GM23338 (cell line): ENCODE measurements around the gene MMP17. TPM values are rescaled to one million over a fixed set of nuclear protein-coding genes. Genes with fewer than 3 reads are reported as not detected.

Source experiments
- ATAC-seq: fragments of 200-7000 bp; cut with Tn5 transposase; 3 replicates; pipeline ENCODE4 v1.9.1; 2020
- DNase-seq: peaks from one replicate; pipeline ENCODE4 v3.0.0-alpha.2; 2015; ENCODE audit warnings: low spot score
- H2AFZ ChIP-seq: fragments of 200-600 bp; sonication (generic); 2 replicates; pipeline ENCODE4 v1.8.0; 2016; ENCODE audit warnings: antibody characterized with exemption, mild to moderate bottlenecking, moderate library complexity
- H3F3A ChIP-seq: fragments of 200-600 bp; sonication (generic); replicated peaks from 2 replicates; pipeline ENCODE4 v1.8.0; 2017; ENCODE audit warnings: antibody characterized with exemption, mixed run types, low read depth
- H3K27ac ChIP-seq: fragments of 200-600 bp; sonication (generic); 2 replicates; pipeline ENCODE4 v1.6.1; 2016; ENCODE audit warnings: low read depth
- H3K27me3 ChIP-seq: fragments of 200-600 bp; sonication (generic); 2 replicates; pipeline ENCODE4 v1.8.0; 2016; ENCODE audit warnings: mild to moderate bottlenecking, mixed run types, moderate library complexity; ENCODE audit not compliant: insufficient read depth
- H3K36me3 ChIP-seq: fragments of 200-600 bp; sonication (generic); 2 replicates; pipeline ENCODE4 v1.8.0; 2016; ENCODE audit warnings: mild to moderate bottlenecking; ENCODE audit not compliant: insufficient read depth
- H3K4me1 ChIP-seq: fragments of 200-600 bp; sonication (generic); 2 replicates; pipeline ENCODE4 v1.8.0; 2016; ENCODE audit warnings: mild to moderate bottlenecking, moderate library complexity; ENCODE audit not compliant: insufficient read depth
- H3K4me2 ChIP-seq: fragments of 200-600 bp; sonication (generic); 2 replicates; pipeline ENCODE4 v1.7.1; 2017; ENCODE audit warnings: mixed run types
- H3K4me3 ChIP-seq: fragments of 200-600 bp; sonication (generic); 2 replicates; pipeline ENCODE4 v1.6.1; 2016; ENCODE audit warnings: mixed run types
- H3K79me2 ChIP-seq: fragments of 200-600 bp; sonication (generic); replicated peaks from 2 replicates; pipeline ENCODE4 v1.8.0; 2017; ENCODE audit warnings: mild to moderate bottlenecking; ENCODE audit not compliant: insufficient read depth
- H3K9me2 ChIP-seq: fragments of 200-600 bp; sonication (generic); 2 replicates; pipeline ENCODE4 v1.8.0; 2017; ENCODE audit not compliant: insufficient read depth
- H4K20me1 ChIP-seq: fragments of 200-600 bp; sonication (generic); replicated peaks from 2 replicates; pipeline ENCODE4 v1.8.0; 2017; ENCODE audit warnings: mild to moderate bottlenecking; ENCODE audit not compliant: insufficient read depth
- H3K27ac Mint-ChIP-seq: 2 replicates; pipeline ENCODE4 v1.8.0; 2020; ENCODE audit warnings: inconsistent platforms, mild to moderate bottlenecking, moderate library complexity, mixed read lengths
- H3K27me3 Mint-ChIP-seq: 3 replicates; pipeline ENCODE4 v1.8.0; 2022; ENCODE audit warnings: low read depth, mild to moderate bottlenecking, moderate library complexity, mixed read lengths, inconsistent platforms; ENCODE audit not compliant: insufficient read depth, poor library complexity
- H3K36me3 Mint-ChIP-seq: 3 replicates; pipeline ENCODE4 v1.8.0; 2021; ENCODE audit warnings: low read depth, mild to moderate bottlenecking, inconsistent platforms, moderate library complexity, mixed read lengths
- H3K4me1 Mint-ChIP-seq: 3 replicates; pipeline ENCODE4 v1.8.0; 2020; ENCODE audit warnings: mild to moderate bottlenecking, inconsistent platforms, mixed read lengths
- H3K4me3 Mint-ChIP-seq: 3 replicates; pipeline ENCODE4 v1.8.0; 2021; ENCODE audit warnings: moderate library complexity, mild to moderate bottlenecking, inconsistent platforms, mixed read lengths
- H3K9me3 Mint-ChIP-seq: 3 replicates; pipeline ENCODE4 v1.8.0; 2020; ENCODE audit warnings: moderate library complexity, mild to moderate bottlenecking, inconsistent platforms, mixed read lengths
- CTCF ChIP-seq, 2 experiments: fragments of 200-600 bp in 1 of 2; sonication (generic) in 1 of 2; conservative IDR thresholded peaks; 2 replicates each; pipeline versions ENCODE4 v1.5.1 to v1.6.1; 2016 to 2017; ENCODE audit warnings: antibody characterized with exemption in 2 of 2, low read depth in 2 of 2, mild to moderate bottlenecking in 2 of 2, moderate library complexity in 1 of 2
- ZNF462 ChIP-seq: fragments of 250-450 bp; sonication (Bioruptor Pico); IDR thresholded peaks from 2 replicates; pipeline ENCODE4 v1.5.0; 2020; ENCODE audit warnings: mild to moderate bottlenecking, moderate library complexity
- polyA plus RNA-seq: library from polyadenylated mRNA; unstranded; fragments of >200 nt; fragmentation: Nextera tagmentation; extraction: Ambion mirVana; gene quantifications from 2 replicates; pipeline ENCODE4 v1.2.1, GENCODE V29; 2016
- total RNA-seq: library from RNA; depleted of rRNA; stranded (reverse); fragments of >200 nt; shearing (Covaris generic); gene quantifications from 2 replicates; pipeline ENCODE4 v1.2.3, GENCODE V29; 2014

Gene MMP17
- total and polyA plus RNA-seq, 2 experiments from 2014 or later = 10.4 to 48.5 TPM

- Histone ChIP-seq H3K79me2 (no peaks in the 10 kb centered on the region), H3K4me2 (no peak overlapping the region), H3K4me3 (no peak overlapping the region), H3K36me3 (no peaks in the 10 kb centered on the region), H3F3A (peaks cover 24% of the 10 kb centered on the region), H4K20me1 (no peaks in the 10 kb centered on the region), H3K27ac (no peak overlapping the region), H3K27me3 (no peaks in the 10 kb centered on the region), H2AFZ (no peak overlapping the region), H3K4me1 (no peaks in the 10 kb centered on the region), H3K9me2 (no peaks in the 10 kb centered on the region)
- Mint-ChIP-seq H3K4me3 (no peak overlapping the region), H3K4me1 (peaks cover 16% of the 10 kb centered on the region), H3K36me3 (peaks cover 11% of the 10 kb centered on the region), H3K27ac (no peak overlapping the region), H3K9me3 (peaks cover 6% of the 10 kb centered on the region; the same call in 1 of the 3 replicates), H3K27me3 (peaks cover 41% of the 10 kb centered on the region)
- TF ChIP-seq ZNF462 (CRISPR knock-in tag) = no peak
- TF ChIP-seq CTCF (conservative IDR thresholded peaks at IDR 0.05; ENCODE audit: low read depth in 2 of 2) = peak in 1 of 2 experiments; percentile 48; a peak in 2 of 4 replicates
- ATAC-seq = peak; percentile 11
- DNase-seq = no peak
These were observed 25.9 kb downstream of the MMP17 start for GRCh38 chr12:131853832-131854797.
